A549 (cell line): Measurements from ENCODE around the gene FCSK. TPM values are rescaled to one million over a fixed set of nuclear protein-coding genes. Genes with fewer than 3 reads are reported as not detected.

ENCODE experiments used
- ATAC-seq, 2 experiments: fragments of 200-7000 bp in 1 of 2; fragments of >200 bp in 1 of 2; cut with Nextera tagmentation in 1 of 2; cut with Tn5 transposase in 1 of 2; 3 replicates each; pipeline versions ENCODE4 v1.8.0 to v1.9.1; 2018 to 2020; ENCODE audit warnings: mild to moderate bottlenecking in 1 of 2, moderate library complexity in 1 of 2
- CTCF ChIA-PET: fragments of 300-600 bp; sonication (Branson Sonifier 250); formaldehyde crosslinking; extraction: SDS; loops from one replicate; lab custom pipeline; 2021; ENCODE audit warnings: antibody characterized with exemption, inconsistent platforms; lab: Yijun Ruan, JAX
- POLR2A ChIA-PET: fragments of 350-600 bp; formaldehyde crosslinking; extraction: SDS; loops from one replicate; lab custom pipeline; 2021; ENCODE audit warnings: antibody characterized with exemption, inconsistent platforms; lab: Yijun Ruan, JAX
- DNase-seq, 2 experiments: peaks; one replicate each; pipeline versions ENCODE4 v3.0.0 to v3.0.0-alpha.2; 2011 to 2016; ENCODE audit warnings: low read depth in 1 of 2, low spot score in 1 of 2
- FAIRE-seq: peaks from 2 replicates; lab custom pipeline; 2011; peaks lifted over from hg19 to GRCh38; lab: Jason Lieb, UNC
- H3K27ac ChIP-seq, 2 experiments: fragments of >200 bp; sonication (Bioruptor Twin); formaldehyde crosslinking; 3 replicates each; pipeline ENCODE4 v1.5.1; 2016 to 2017
- H3K4me1 ChIP-seq: fragments of >200 bp; sonication (Bioruptor Twin); formaldehyde crosslinking; 3 replicates; pipeline ENCODE4 v1.6.1; 2016
- H3K4me2 ChIP-seq: fragments of >200 bp; sonication (Bioruptor Twin); formaldehyde crosslinking; 3 replicates; pipeline ENCODE4 v1.6.1; 2016
- H3K4me3 ChIP-seq: fragments of >200 bp; sonication (Bioruptor Twin); formaldehyde crosslinking; 3 replicates; pipeline ENCODE4 v1.5.1; 2016
- H3K9me3 ChIP-seq: fragments of >200 bp; sonication (Bioruptor Twin); formaldehyde crosslinking; 3 replicates; pipeline ENCODE4 v1.6.1; 2016
- CBX2 ChIP-seq: fragments of 200-600 bp; sonication (generic); IDR thresholded peaks from 2 replicates; pipeline ENCODE4 v1.6.1; 2016; ENCODE audit warnings: low read depth, mild to moderate bottlenecking, borderline replicate concordance
- CBX8 ChIP-seq: fragments of 200-600 bp; sonication (generic); IDR thresholded peaks from 2 replicates; pipeline ENCODE4 v1.6.1; 2016
- CHD2 ChIP-seq: fragments of 150-350 bp; IDR thresholded peaks from 2 replicates; pipeline ENCODE4 v1.6.1; 2014; ENCODE audit warnings: low read length; ENCODE audit not compliant: partially characterized antibody
- CHD4 ChIP-seq: fragments of 200-600 bp; sonication (generic); IDR thresholded peaks from 2 replicates; pipeline ENCODE4 v1.6.1; 2016; ENCODE audit warnings: antibody characterized with exemption, mild to moderate bottlenecking, borderline replicate concordance
- EHMT2 ChIP-seq: fragments of 200-600 bp; sonication (generic); IDR thresholded peaks from 2 replicates; pipeline ENCODE4 v1.6.1; 2016; ENCODE audit warnings: antibody characterized with exemption, low read depth, mild to moderate bottlenecking, moderate library complexity
- FOSL2 ChIP-seq, 2 experiments: fragments of 450-650 bp in 1 of 2; fragments of >200 bp in 1 of 2; sonication (Bioruptor Twin) in 1 of 2; formaldehyde crosslinking; IDR thresholded peaks; 2 replicates each; pipeline versions ENCODE4 v1.5.0 to v1.6.1; 2016 to 2020; ENCODE audit warnings: mild to moderate bottlenecking in 1 of 2, moderate library complexity in 1 of 2
- GATA3 ChIP-seq: IDR thresholded peaks from 2 replicates; pipeline ENCODE4 v1.6.1; 2012; ENCODE audit warnings: borderline replicate concordance
- HOXA7 ChIP-seq: fragments of 250-450 bp; sonication (Bioruptor Pico); IDR thresholded peaks from 2 replicates; pipeline ENCODE4 v1.5.0; 2020; ENCODE audit warnings: mild to moderate bottlenecking, moderate library complexity
- HOXB5 ChIP-seq: fragments of 250-450 bp; sonication (Bioruptor Pico); IDR thresholded peaks from 2 replicates; pipeline ENCODE4 v1.5.0; 2020; ENCODE audit warnings: mild to moderate bottlenecking, moderate library complexity
- JUN ChIP-seq, 2 experiments: fragments of >200 bp; sonication (Bioruptor Twin); formaldehyde crosslinking; IDR thresholded peaks; 2 replicates in 1 of 2; 3 replicates in 1 of 2; pipeline ENCODE4 v1.6.1; 2016 to 2017
- JUNB ChIP-seq: fragments of >200 bp; sonication (Bioruptor Twin); formaldehyde crosslinking; IDR thresholded peaks from 2 replicates; pipeline ENCODE4 v1.6.1; 2016
- KDM1A ChIP-seq: fragments of 200-600 bp; sonication (generic); IDR thresholded peaks from 2 replicates; pipeline ENCODE4 v1.6.1; 2016; ENCODE audit warnings: low read depth, mild to moderate bottlenecking
- MAZ ChIP-seq: fragments of 150-350 bp; IDR thresholded peaks from 2 replicates; pipeline ENCODE4 v1.6.1; 2014; ENCODE audit warnings: antibody characterized with exemption, low read depth, low read length, borderline replicate concordance
- NFE2L2 ChIP-seq: fragments of 150-350 bp; conservative IDR thresholded peaks from 2 replicates; pipeline ENCODE4 v1.6.1; 2014; ENCODE audit warnings: low read length
- NPAS2 ChIP-seq: fragments of 250-450 bp; sonication (Bioruptor Pico); IDR thresholded peaks from 2 replicates; pipeline ENCODE4 v1.8.0; 2022; ENCODE audit warnings: mild to moderate bottlenecking, moderate library complexity, borderline replicate concordance
- PHF8 ChIP-seq: fragments of 200-600 bp; sonication (generic); IDR thresholded peaks from 2 replicates; pipeline ENCODE4 v1.6.1; 2016; ENCODE audit warnings: low read depth, mild to moderate bottlenecking, antibody characterized with exemption, moderate library complexity, borderline replicate concordance
- POLR2A ChIP-seq: IDR thresholded peaks from 2 replicates; pipeline ENCODE4 v1.6.1; 2012; ENCODE audit warnings: mild to moderate bottlenecking, low read length
- POLR2AphosphoS2 ChIP-seq: conservative IDR thresholded peaks from 2 replicates; pipeline ENCODE4 v1.6.1; 2012; ENCODE audit warnings: low read length, improper control_type of control experiment, inconsistent platforms
- RAD21 ChIP-seq, 2 experiments: fragments of >200 bp in 1 of 2; sonication (Bioruptor Twin) in 1 of 2; formaldehyde crosslinking in 1 of 2; IDR thresholded peaks in 1 of 2; conservative IDR thresholded peaks in 1 of 2; 2 replicates in 1 of 2; 3 replicates in 1 of 2; pipeline ENCODE4 v1.6.1; 2012 to 2018; ENCODE audit warnings: inconsistent platforms in 1 of 2
- RARB ChIP-seq: fragments of 250-450 bp; sonication (Bioruptor Pico); IDR thresholded peaks from 2 replicates; pipeline ENCODE4 v1.8.0; 2021; ENCODE audit warnings: mild to moderate bottlenecking, moderate library complexity
- RCOR1 ChIP-seq: fragments of 150-350 bp; IDR thresholded peaks from 2 replicates; pipeline ENCODE4 v1.6.1; 2014; ENCODE audit warnings: antibody characterized with exemption, low read length, low read depth
- RFX5 ChIP-seq: fragments of 450-650 bp; IDR thresholded peaks from 2 replicates; pipeline ENCODE4 v1.7.1; 2014; ENCODE audit warnings: antibody characterized with exemption, mild to moderate bottlenecking, moderate library complexity
- RNF2 ChIP-seq: fragments of 200-600 bp; sonication (generic); IDR thresholded peaks from 2 replicates; pipeline ENCODE4 v1.6.1; 2016; ENCODE audit warnings: low read depth, mild to moderate bottlenecking, antibody characterized with exemption, moderate library complexity, borderline replicate concordance
- SMC3 ChIP-seq: fragments of >200 bp; sonication (Bioruptor Twin); formaldehyde crosslinking; IDR thresholded peaks from 3 replicates; pipeline ENCODE4 v1.6.1; 2018; ENCODE audit warnings: inconsistent platforms
- SREBF2 ChIP-seq: fragments of 450-650 bp; IDR thresholded peaks from 2 replicates; pipeline ENCODE4 v1.6.1; 2014; ENCODE audit warnings: mild to moderate bottlenecking, moderate library complexity
- TFCP2L1 ChIP-seq: fragments of 250-450 bp; sonication (Bioruptor Pico); IDR thresholded peaks from 2 replicates; pipeline ENCODE4 v1.5.0; 2021; ENCODE audit warnings: mild to moderate bottlenecking
- ZC3H11A ChIP-seq: fragments of 450-650 bp; IDR thresholded peaks from 2 replicates; pipeline ENCODE4 v1.6.1; 2014; ENCODE audit warnings: antibody characterized with exemption, mild to moderate bottlenecking
- ZFP36 ChIP-seq: fragments of 450-650 bp; IDR thresholded peaks from 2 replicates; pipeline ENCODE4 v1.6.1; 2014; ENCODE audit warnings: borderline replicate concordance; ENCODE audit not compliant: partially characterized antibody
- ZSCAN20 ChIP-seq: fragments of 250-450 bp; sonication (Bioruptor Pico); IDR thresholded peaks from 2 replicates; pipeline ENCODE4 v1.8.0; 2022; ENCODE audit warnings: mild to moderate bottlenecking, moderate library complexity
- WGBS: methylation state at CpG from one replicate; pipeline ENCODE4 v1.1.6; 2017; ENCODE audit errors: missing lambda C conversion rate; 5-methylcytosine and 5-hydroxymethylcytosine counted together
- polyA minus RNA-seq: library from RNA; depleted of rRNA, polyadenylated mRNA; stranded (reverse); fragments of >200 nt; gene quantifications from 2 replicates; pipeline ENCODE4 v1.2.3, GENCODE V29; 2011; rRNA and poly(A)+ RNA removed
- polyA plus RNA-seq, 4 experiments: library from polyadenylated mRNA; depleted of rRNA in 3 of 4; stranded (reverse); fragments of >200 nt; fragmentation: RNase III in 1 of 4; extraction: RNeasy Plus Mini Kit Qiagen cat#74134 plus additional on column Dnase treatment in 1 of 4; gene quantifications; 2 replicates in 3 of 4; 3 replicates in 1 of 4; pipeline ENCODE4 v1.2.3, GENCODE V29; 2011 to 2017
- TF ChIP-seq, protein P1 (sequence below): fragments of 250-450 bp; sonication (Bioruptor Pico); IDR thresholded peaks from 2 replicates; pipeline ENCODE4 v1.5.0; 2021; ENCODE audit warnings: mild to moderate bottlenecking, moderate library complexity, borderline replicate concordance
- TF ChIP-seq, protein P2 (sequence below): fragments of >200 bp; sonication (Bioruptor Twin); formaldehyde crosslinking; IDR thresholded peaks from 3 replicates; pipeline ENCODE4 v1.5.1; 2016
- TF ChIP-seq, protein P3 (sequence below): fragments of >200 bp; sonication (Bioruptor Twin); formaldehyde crosslinking; IDR thresholded peaks from 3 replicates; pipeline ENCODE4 v1.6.1; 2016
- TF ChIP-seq, protein P4 (sequence below): IDR thresholded peaks from 2 replicates; pipeline ENCODE4 v1.6.1; 2012; ENCODE audit warnings: low read depth, borderline replicate concordance
- TF ChIP-seq, protein P5 (sequence below): IDR thresholded peaks from 2 replicates; pipeline ENCODE4 v1.6.1; 2012

FCSK gene
- polyA plus RNA-seq (2011; rRNA removed) (5.7 and 9.3 TPM in 2 replicates), polyA plus RNA-seq (2017; fragmentation: RNase III; extraction: RNeasy Plus Mini Kit Qiagen cat#74134 plus additional on column Dnase treatment) (6.0 to 7.7 TPM (median 6.8 TPM) in 3 replicates), polyA minus RNA-seq (11.0 and 12.6 TPM in 2 replicates)
- polyA plus RNA-seq (2012; cell fraction: cytosol; rRNA removed), result 7.5 and 8.5 TPM in 2 replicates
- 42.5 and 53.1 TPM in 2 replicates for polyA plus RNA-seq (2012; cell fraction: nucleus; rRNA removed)

DNA sequence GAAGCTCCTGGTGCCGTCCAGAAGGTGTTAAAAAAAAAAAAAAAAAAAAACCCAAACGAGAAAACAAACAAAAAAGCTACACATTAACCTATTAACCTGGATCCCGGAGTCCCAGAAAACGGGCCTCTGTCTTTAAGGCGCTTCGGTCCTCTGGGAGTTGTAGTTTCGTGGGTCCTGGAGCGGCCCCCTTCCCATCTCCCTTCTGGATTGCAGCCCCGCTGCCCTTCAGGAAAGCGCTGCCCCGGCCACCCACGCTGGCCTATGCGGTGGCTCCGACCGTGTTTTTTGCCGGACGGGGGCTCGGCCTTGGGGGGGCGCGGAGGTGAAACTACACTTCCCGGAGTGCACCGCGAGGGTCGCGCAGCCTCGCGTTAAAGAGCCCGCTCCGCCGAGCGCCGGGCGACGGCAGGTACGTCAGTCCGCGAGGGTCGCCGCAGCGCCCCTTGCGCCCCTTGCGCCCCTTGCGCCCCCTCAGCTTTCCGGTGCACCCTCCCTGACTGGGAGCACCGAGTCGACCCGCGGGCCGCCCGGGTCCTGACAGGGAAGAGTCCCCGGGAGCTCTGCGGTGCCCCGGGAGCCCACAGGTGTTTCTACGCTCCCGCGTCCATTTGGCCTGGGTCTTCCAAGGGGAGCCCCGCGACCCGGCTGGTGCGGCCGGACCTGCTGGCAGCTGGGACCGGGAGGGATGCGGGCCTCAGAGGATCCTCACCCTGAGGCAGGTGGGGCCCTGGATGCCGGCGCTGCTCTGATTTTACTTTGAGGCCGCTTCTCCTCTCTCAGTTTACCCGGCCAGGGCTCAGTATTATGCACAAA is at the start of gene FCSK:
Gene FCSK (plus strand): TSS at position 374 of the 813 bp plus-strand sequence. CDS start 8,596 bp downstream, outside the sequence.
- Histone ChIP-seq H3K4me3 (peak within 1 kb of the TSS; percentile 80), H3K9me3 (no peaks in the 10 kb centered on the region), H3K4me1 (peaks cover 12% of the 10 kb centered on the region; the same call in 2 of the 3 replicates), H3K27ac (peak within 1 kb of the TSS; percentile 96 to 97), H3K4me2 (peak within 1 kb of the TSS; percentile 95)
- CTCF ChIA-PET, result interaction anchor here (0.7 to 3.8 kb wide), 10 partner anchors 15 to 128 kb away, joined by 3 to 16 read pairs (median 4); no protein-coding TSS in a partner anchor
- ATAC-seq (peak; percentile 94 to 96), DNase-seq (peak; percentile 75 to 94), FAIRE-seq (no peak)
- POLR2A ChIA-PET, result interaction anchor here (0.6 to 2.2 kb wide), 9 partner anchors 15 to 752 kb away, joined by 3 to 27 read pairs (median 5); partner anchors contain the start of gene COG4
- WGBS, result under 1% methylated on average over 33 of the region's 67 CpGs
- TF ChIP-seq GATA3 (no peak), POLR2A (peak; percentile 48), ZSCAN20 (CRISPR knock-in tag) (no peak), ZFP36 (no peak), NPAS2 (CRISPR knock-in tag) (no peak), RAD21 (conservative IDR thresholded peaks at IDR 0.05 in 1 of 2, IDR thresholded peaks at IDR 0.05 in 1 of 2) (0 out of 5 replicates have a peak, but pooled peaks of 1 of the 2 experiments have one; percentile 29), NFE2L2 (no peak), SREBF2 (no peak), FOSL2 (IDR thresholded peaks at IDR 0.05) (no peak), FOSL2 (CRISPR knock-in tag; IDR thresholded peaks at IDR 0.05) (no peak), RARB (no peak), POLR2AphosphoS2 (no peak), HOXB5 (CRISPR knock-in tag) (peak; percentile 82), MAZ (no peak), CHD4 (no peak), CBX8 (no peak), RCOR1 (no peak), ZC3H11A (no peak), RNF2 (no peak), CHD2 (peak; percentile 45), JUNB (no peak), PHF8 (0 out of 2 replicates have a peak, but pooled peaks have one; percentile 15), CBX2 (no peak), RFX5 (no peak), EHMT2 (no peak), TFCP2L1 (no peak), HOXA7 (CRISPR knock-in tag) (no peak), SMC3 (peak; percentile 8; the same call in 1 of the 3 replicates), JUN (IDR thresholded peaks at IDR 0.05) (no peak), KDM1A (no peak)
- TF ChIP-seq, protein P1, sequence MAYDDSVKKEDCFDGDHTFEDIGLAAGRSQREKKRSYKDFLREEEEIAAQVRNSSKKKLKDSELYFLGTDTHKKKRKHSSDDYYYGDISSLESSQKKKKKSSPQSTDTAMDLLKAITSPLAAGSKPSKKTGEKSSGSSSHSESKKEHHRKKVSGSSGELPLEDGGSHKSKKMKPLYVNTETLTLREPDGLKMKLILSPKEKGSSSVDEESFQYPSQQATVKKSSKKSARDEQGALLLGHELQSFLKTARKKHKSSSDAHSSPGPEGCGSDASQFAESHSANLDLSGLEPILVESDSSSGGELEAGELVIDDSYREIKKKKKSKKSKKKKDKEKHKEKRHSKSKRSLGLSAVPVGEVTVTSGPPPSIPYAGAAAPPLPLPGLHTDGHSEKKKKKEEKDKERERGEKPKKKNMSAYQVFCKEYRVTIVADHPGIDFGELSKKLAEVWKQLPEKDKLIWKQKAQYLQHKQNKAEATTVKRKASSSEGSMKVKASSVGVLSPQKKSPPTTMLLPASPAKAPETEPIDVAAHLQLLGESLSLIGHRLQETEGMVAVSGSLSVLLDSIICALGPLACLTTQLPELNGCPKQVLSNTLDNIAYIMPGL (CRISPR knock-in tag), result no peak
- TF ChIP-seq, protein P2, sequence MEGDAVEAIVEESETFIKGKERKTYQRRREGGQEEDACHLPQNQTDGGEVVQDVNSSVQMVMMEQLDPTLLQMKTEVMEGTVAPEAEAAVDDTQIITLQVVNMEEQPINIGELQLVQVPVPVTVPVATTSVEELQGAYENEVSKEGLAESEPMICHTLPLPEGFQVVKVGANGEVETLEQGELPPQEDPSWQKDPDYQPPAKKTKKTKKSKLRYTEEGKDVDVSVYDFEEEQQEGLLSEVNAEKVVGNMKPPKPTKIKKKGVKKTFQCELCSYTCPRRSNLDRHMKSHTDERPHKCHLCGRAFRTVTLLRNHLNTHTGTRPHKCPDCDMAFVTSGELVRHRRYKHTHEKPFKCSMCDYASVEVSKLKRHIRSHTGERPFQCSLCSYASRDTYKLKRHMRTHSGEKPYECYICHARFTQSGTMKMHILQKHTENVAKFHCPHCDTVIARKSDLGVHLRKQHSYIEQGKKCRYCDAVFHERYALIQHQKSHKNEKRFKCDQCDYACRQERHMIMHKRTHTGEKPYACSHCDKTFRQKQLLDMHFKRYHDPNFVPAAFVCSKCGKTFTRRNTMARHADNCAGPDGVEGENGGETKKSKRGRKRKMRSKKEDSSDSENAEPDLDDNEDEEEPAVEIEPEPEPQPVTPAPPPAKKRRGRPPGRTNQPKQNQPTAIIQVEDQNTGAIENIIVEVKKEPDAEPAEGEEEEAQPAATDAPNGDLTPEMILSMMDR, result peak; percentile 13; the same call in 1 of the 3 replicates
- TF ChIP-seq, protein P3, sequence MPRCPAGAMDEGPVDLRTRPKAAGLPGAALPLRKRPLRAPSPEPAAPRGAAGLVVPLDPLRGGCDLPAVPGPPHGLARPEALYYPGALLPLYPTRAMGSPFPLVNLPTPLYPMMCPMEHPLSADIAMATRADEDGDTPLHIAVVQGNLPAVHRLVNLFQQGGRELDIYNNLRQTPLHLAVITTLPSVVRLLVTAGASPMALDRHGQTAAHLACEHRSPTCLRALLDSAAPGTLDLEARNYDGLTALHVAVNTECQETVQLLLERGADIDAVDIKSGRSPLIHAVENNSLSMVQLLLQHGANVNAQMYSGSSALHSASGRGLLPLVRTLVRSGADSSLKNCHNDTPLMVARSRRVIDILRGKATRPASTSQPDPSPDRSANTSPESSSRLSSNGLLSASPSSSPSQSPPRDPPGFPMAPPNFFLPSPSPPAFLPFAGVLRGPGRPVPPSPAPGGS, result no peak
- TF ChIP-seq, protein P4, sequence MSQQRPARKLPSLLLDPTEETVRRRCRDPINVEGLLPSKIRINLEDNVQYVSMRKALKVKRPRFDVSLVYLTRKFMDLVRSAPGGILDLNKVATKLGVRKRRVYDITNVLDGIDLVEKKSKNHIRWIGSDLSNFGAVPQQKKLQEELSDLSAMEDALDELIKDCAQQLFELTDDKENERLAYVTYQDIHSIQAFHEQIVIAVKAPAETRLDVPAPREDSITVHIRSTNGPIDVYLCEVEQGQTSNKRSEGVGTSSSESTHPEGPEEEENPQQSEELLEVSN, result no peak
- TF ChIP-seq, protein P5, sequence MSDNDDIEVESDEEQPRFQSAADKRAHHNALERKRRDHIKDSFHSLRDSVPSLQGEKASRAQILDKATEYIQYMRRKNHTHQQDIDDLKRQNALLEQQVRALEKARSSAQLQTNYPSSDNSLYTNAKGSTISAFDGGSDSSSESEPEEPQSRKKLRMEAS, result peak; percentile 63
